ENCODE data around the gene NECTIN2.
"Not testable (repeated sequence)": the region's sequence is repeated elsewhere in the genome, so short reads cannot be mapped to it uniquely, and the experiment has no call there.

Gene NECTIN2

GRCh38 chr19:44908074-44908835, 62.2 kb downstream of the NECTIN2 start:
- DNase-seq (ENCODE audit: low read depth in 3 of 3) = no peak

GRCh38 chr19:44908836-44909261, 62.8 kb downstream of the NECTIN2 start:
- no peak for DNase-seq (ENCODE audit: low read depth in 3 of 3)

GRCh38 chr19:44909775-44910174, 63.7 kb downstream of the NECTIN2 start:
- no peak for DNase-seq (ENCODE audit: low read depth in 3 of 3)

- DNase-seq (ENCODE audit: low read depth in 3 of 3) = not testable (repeated sequence)
Measured at GRCh38 chr19:44911896-44912295, 65.8 kb downstream of the NECTIN2 start.

GRCh38 chr19:44912854-44913253, 66.8 kb downstream of the NECTIN2 start:
- DNase-seq (ENCODE audit: low read depth in 3 of 3) = no peak

GRCh38 chr19:44913512-44914432, 67.7 kb downstream of the NECTIN2 start:
- DNase-seq (ENCODE audit: low read depth in 3 of 3) = not testable (repeated sequence)

GRCh38 chr19:44914433-44915206, 68.5 kb downstream of the NECTIN2 start, which contains the start of gene APOC1:
Gene APOC1, plus strand, starts transcription at chr19:44914608. Its CDS starts 284 bp downstream, at chr19:44914892.
- DNase-seq (ENCODE audit: low read depth in 3 of 3) = peak; percentile 64 to 79 (median 66)

GRCh38 chr19:44924243-44924725, 78.2 kb downstream of the NECTIN2 start:
- DNase-seq (ENCODE audit: low read depth in 3 of 3) = no peak

GRCh38 chr19:44925114-44925891, 79.2 kb downstream of the NECTIN2 start:
- DNase-seq (ENCODE audit: low read depth in 3 of 3) = no peak

- DNase-seq (ENCODE audit: low read depth in 3 of 3) = not testable (repeated sequence)
Measured at GRCh38 chr19:44926245-44927077, 80.4 kb downstream of the NECTIN2 start.

- no peak for DNase-seq (ENCODE audit: low read depth in 3 of 3)
Measured at GRCh38 chr19:44927746-44928145, 81.6 kb downstream of the NECTIN2 start.

GRCh38 chr19:44930088-44930487, 84.0 kb downstream of the NECTIN2 start:
- DNase-seq (ENCODE audit: low read depth in 3 of 3) = no peak

GRCh38 chr19:44931541-44931940, 85.4 kb downstream of the NECTIN2 start:
- DNase-seq (ENCODE audit: low read depth in 3 of 3) = no peak
